ENCODE data around the gene ICA1.

ICA1 gene

DNA sequence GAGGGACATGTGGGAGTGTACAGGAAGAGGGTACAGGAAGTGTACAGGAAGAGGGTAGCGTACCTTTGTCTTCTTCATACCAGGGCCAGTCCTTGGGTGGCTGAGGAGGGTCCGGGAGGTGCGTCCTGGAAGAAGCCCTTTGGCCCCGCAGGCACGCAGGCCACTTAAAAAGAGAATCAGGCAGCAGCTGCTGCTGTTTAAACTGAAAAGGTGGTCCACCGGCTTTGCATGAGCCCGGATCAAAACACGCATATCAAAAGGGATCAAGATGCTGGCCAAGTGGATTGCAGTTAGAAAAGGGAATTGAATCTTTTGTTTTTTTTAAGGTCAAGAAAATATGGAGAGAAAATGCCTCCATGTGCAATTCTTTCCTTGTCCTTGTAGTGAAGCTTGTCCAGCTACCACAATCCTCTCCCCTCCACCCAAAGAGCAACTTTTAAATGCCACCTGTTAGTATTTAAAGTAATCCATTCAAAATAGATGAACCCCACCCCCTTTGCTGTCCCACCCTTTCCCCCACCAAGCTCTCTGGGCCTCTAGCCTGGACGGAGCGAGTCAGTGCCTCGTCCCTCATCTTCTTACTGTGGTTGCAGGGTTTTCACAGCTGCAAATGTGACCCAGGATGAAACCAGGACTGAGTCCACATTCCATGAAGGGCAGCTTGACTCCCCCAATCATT, 150.5 kb downstream of the ICA1 start:
- TF ChIP-seq ZNF350 (tag by site-specific recombination; IDR thresholded peaks at IDR 0.05) (no peak), ZNF248 (tag by site-specific recombination; IDR thresholded peaks at IDR 0.05) (no peak), ZNF114 (tag by site-specific recombination; IDR thresholded peaks at IDR 0.05) (no peak), ZSCAN30 (tag by site-specific recombination; IDR thresholded peaks at IDR 0.05) (no peak), SCRT1 (tag by site-specific recombination; IDR thresholded peaks at IDR 0.05; ENCODE audit: borderline replicate concordance) (no peak), TRIM28 (IDR thresholded peaks at IDR 0.05; ENCODE audit: borderline replicate concordance, low read length) (no peak), ZNF791 (tag by site-specific recombination; IDR thresholded peaks at IDR 0.05) (no peak), IKZF3 (tag by site-specific recombination; IDR thresholded peaks at IDR 0.05) (no peak), ZNF184 (tag by site-specific recombination; IDR thresholded peaks at IDR 0.05) (no peak), ZNF2 (tag by site-specific recombination; IDR thresholded peaks at IDR 0.05) (no peak), ZNF610 (tag by site-specific recombination; IDR thresholded peaks at IDR 0.05; ENCODE audit: borderline replicate concordance) (no peak), MYNN (tag by site-specific recombination; IDR thresholded peaks at IDR 0.05; ENCODE audit: borderline replicate concordance) (no peak), ZNF596 (tag by site-specific recombination; IDR thresholded peaks at IDR 0.05) (no peak), GLI2 (tag by site-specific recombination; IDR thresholded peaks at IDR 0.05; ENCODE audit: borderline replicate concordance, low read depth) (no peak)
- TF ChIP-seq, protein P1, sequence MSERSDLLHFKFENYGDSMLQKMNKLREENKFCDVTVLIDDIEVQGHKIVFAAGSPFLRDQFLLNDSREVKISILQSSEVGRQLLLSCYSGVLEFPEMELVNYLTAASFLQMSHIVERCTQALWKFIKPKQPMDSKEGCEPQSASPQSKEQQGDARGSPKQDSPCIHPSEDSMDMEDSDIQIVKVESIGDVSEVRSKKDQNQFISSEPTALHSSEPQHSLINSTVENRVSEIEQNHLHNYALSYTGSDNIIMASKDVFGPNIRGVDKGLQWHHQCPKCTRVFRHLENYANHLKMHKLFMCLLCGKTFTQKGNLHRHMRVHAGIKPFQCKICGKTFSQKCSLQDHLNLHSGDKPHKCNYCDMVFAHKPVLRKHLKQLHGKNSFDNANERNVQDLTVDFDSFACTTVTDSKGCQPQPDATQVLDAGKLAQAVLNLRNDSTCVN (tag by site-specific recombination; optimal IDR thresholded peaks at IDR 0.05) = no peak
- TF ChIP-seq, protein P2, sequence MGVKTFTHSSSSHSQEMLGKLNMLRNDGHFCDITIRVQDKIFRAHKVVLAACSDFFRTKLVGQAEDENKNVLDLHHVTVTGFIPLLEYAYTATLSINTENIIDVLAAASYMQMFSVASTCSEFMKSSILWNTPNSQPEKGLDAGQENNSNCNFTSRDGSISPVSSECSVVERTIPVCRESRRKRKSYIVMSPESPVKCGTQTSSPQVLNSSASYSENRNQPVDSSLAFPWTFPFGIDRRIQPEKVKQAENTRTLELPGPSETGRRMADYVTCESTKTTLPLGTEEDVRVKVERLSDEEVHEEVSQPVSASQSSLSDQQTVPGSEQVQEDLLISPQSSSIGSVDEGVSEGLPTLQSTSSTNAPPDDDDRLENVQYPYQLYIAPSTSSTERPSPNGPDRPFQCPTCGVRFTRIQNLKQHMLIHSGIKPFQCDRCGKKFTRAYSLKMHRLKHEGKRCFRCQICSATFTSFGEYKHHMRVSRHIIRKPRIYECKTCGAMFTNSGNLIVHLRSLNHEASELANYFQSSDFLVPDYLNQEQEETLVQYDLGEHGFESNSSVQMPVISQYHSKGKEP (tag by site-specific recombination; IDR thresholded peaks at IDR 0.05) = no peak
- TF ChIP-seq, protein P3, sequence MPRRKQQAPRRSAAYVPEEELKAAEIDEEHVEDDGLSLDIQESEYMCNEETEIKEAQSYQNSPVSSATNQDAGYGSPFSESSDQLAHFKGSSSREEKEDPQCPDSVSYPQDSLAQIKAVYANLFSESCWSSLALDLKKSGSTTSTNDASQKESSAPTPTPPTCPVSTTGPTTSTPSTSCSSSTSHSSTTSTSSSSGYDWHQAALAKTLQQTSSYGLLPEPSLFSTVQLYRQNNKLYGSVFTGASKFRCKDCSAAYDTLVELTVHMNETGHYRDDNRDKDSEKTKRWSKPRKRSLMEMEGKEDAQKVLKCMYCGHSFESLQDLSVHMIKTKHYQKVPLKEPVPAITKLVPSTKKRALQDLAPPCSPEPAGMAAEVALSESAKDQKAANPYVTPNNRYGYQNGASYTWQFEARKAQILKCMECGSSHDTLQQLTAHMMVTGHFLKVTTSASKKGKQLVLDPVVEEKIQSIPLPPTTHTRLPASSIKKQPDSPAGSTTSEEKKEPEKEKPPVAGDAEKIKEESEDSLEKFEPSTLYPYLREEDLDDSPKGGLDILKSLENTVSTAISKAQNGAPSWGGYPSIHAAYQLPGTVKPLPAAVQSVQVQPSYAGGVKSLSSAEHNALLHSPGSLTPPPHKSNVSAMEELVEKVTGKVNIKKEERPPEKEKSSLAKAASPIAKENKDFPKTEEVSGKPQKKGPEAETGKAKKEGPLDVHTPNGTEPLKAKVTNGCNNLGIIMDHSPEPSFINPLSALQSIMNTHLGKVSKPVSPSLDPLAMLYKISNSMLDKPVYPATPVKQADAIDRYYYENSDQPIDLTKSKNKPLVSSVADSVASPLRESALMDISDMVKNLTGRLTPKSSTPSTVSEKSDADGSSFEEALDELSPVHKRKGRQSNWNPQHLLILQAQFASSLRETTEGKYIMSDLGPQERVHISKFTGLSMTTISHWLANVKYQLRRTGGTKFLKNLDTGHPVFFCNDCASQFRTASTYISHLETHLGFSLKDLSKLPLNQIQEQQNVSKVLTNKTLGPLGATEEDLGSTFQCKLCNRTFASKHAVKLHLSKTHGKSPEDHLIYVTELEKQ (tag by site-specific recombination; IDR thresholded peaks at IDR 0.05; ENCODE audit: borderline replicate concordance) = no peak
- Histone ChIP-seq H3K27ac (ENCODE audit: extremely low read depth, low read depth, low read length) (no peak overlapping the region), H3K9me3 (ENCODE audit: control insufficient read depth, insufficient read depth, low read depth, low read length) (no peaks in the 10 kb centered on the region), H3K4me3 (ENCODE audit: low read depth, low read length) (no peak overlapping the region), H3K36me3 (ENCODE audit: control insufficient read depth in 2 of 2, insufficient read depth in 1 of 2, low read length in 2 of 2) (no peaks in the 10 kb centered on the region), H3K4me1 (ENCODE audit: control insufficient read depth, insufficient read depth, low read length) (no peaks in the 10 kb centered on the region; the same call in 1 of the 2 replicates)
- ChIA-PET POLR2A (no interaction called here), CTCF (no interaction called here)

DNA sequence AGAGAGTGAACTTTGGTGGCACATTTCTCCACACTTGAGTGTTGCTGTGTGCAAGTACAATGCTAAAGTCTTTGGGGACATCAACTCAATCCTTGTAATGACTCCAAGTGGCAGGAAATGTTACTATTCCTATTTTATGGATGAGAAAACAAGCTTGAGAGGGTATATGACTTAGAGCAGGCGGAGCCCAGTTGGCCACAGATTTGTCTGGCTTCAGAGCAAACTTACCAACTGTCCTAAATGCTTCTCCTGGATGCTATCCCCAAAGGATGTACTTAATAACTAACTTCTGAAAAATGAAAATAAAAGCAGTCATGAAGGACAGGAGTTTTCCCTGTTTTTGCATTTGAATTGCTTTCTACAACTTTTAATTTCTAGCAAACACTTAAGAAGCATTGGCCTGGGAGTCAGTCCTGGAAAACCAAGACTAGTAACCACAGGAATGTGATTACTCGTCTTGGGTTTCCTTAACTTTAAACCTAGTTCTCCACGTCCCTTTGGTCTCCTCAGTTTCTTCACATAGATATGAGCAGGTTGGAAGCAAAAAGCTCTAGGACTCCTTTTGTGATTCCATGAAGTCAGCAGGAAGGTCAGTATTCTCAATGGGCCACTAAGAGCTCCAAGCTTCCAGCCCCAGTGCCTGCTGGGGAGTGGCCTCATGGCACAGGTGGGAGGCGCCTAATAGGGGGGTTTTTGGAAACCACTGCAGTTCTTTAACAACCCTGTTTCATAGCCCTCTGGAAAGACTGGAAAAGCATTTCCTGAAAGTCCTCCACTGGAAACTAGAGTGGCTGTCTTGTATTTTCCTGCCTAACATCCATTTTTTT, 152.6 kb downstream of the ICA1 start:
- H3K27ac ChIP-seq (ENCODE audit: extremely low read depth, low read depth, low read length) = no peak overlapping the region
- ChIA-PET CTCF (interaction anchor here (0.6 to 0.7 kb wide), 2 partner anchors 102 to 398 kb away, joined by 3 read pairs; no protein-coding TSS in a partner anchor), POLR2A (no interaction called here)
- H3K9me3 ChIP-seq (ENCODE audit: control insufficient read depth, insufficient read depth, low read depth, low read length) = no peaks in the 10 kb centered on the region
- no peak overlapping the region for H3K4me3 ChIP-seq (ENCODE audit: low read depth, low read length)
- no peaks in the 10 kb centered on the region; the same call in 1 of the 2 replicates for H3K4me1 ChIP-seq (ENCODE audit: control insufficient read depth, insufficient read depth, low read length)
- H3K36me3 ChIP-seq (ENCODE audit: control insufficient read depth in 2 of 2, insufficient read depth in 1 of 2, low read length in 2 of 2) = no peaks in the 10 kb centered on the region
- no peak for TF ChIP-seq FEZF1 (tag by site-specific recombination; IDR thresholded peaks at IDR 0.05)
- TF ChIP-seq MYNN (tag by site-specific recombination; IDR thresholded peaks at IDR 0.05; ENCODE audit: borderline replicate concordance) = no peak
- TF ChIP-seq, protein P4, sequence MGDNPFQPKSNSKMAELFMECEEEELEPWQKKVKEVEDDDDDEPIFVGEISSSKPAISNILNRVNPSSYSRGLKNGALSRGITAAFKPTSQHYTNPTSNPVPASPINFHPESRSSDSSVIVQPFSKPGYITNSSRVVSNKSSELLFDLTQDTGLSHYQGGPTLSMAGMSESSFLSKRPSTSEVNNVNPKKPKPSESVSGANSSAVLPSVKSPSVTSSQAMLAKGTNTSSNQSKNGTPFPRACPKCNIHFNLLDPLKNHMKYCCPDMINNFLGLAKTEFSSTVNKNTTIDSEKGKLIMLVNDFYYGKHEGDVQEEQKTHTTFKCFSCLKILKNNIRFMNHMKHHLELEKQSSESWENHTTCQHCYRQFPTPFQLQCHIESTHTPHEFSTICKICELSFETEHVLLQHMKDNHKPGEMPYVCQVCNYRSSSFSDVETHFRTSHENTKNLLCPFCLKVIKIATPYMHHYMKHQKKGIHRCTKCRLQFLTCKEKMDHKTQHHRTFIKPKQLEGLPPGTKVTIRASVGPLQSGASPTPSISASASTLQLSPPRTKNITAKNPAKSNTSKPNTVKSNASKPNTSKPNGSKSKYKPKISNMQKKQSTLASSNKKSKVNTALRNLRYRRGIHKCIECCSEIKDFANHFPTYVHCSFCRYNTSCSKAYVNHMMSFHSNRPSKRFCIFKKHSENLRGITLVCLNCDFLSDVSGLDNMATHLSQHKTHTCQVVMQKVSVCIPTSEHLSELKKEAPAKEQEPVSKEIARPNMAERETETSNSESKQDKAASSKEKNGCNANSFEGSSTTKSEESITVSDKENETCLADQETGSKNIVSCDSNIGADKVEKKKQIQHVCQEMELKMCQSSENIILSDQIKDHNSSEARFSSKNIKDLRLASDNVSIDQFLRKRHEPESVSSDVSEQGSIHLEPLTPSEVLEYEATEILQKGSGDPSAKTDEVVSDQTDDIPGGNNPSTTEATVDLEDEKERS (tag by site-specific recombination; IDR thresholded peaks at IDR 0.05) = no peak
- no peak for TF ChIP-seq ZNF155 (tag by site-specific recombination; IDR thresholded peaks at IDR 0.05)
- TF ChIP-seq ZNF221 (tag by site-specific recombination; IDR thresholded peaks at IDR 0.05; ENCODE audit: borderline replicate concordance) = no peak
- TF ChIP-seq ZNF239 (tag by site-specific recombination; IDR thresholded peaks at IDR 0.05) = no peak
- TF ChIP-seq ZNF24 (tag by site-specific recombination; IDR thresholded peaks at IDR 0.05) = no peak
- no peak for TF ChIP-seq ZBTB8A (tag by site-specific recombination; IDR thresholded peaks at IDR 0.05)
- TF ChIP-seq ZNF792 (tag by site-specific recombination; IDR thresholded peaks at IDR 0.05) = no peak

Measured in HEK293 (cell line).